H1 (cell line): ENCODE measurements around the gene CIBAR2. TPM values are rescaled to one million over a fixed set of nuclear protein-coding genes. Genes with fewer than 3 reads are reported as not detected.

Source experiments
- CTCF ChIA-PET: fragments of 300-600 bp; sonication (Branson Sonifier 250); formaldehyde crosslinking; loops from one replicate; lab custom pipeline; 2021; ENCODE audit not compliant: partially characterized antibody; lab: Charles Lee
- POLR2A ChIA-PET: fragments of 300-600 bp; sonication (Branson Sonifier 250); formaldehyde crosslinking; loops from one replicate; lab custom pipeline; 2021; ENCODE audit warnings: inconsistent platforms; ENCODE audit not compliant: partially characterized antibody; lab: Charles Lee
- DNase-seq, 2 experiments: peaks; one replicate each; pipeline versions ENCODE4 v3.0.0 to v3.0.0-alpha.2; 2010 to 2022; ENCODE audit warnings: low spot score in 2 of 2, low read depth in 1 of 2, mixed read lengths in 1 of 2
- FAIRE-seq: peaks from 2 replicates; lab custom pipeline; 2011; peaks lifted over from hg19 to GRCh38; lab: Jason Lieb, UNC
- H2AFZ ChIP-seq: 2 replicates; pipeline ENCODE4 v1.8.1; 2012; ENCODE audit warnings: low read length, inconsistent platforms
- H2AK5ac ChIP-seq: 2 replicates; pipeline ENCODE4 v1.6.1; 2013; ENCODE audit warnings: low read depth, low read length
- H2BK120ac ChIP-seq: replicated peaks from 2 replicates; pipeline ENCODE3; 2013; ENCODE audit warnings: low read depth, low read length, inconsistent platforms
- H2BK12ac ChIP-seq: 2 replicates; pipeline ENCODE4 v1.6.1; 2013; ENCODE audit warnings: low read depth, low read length
- H2BK15ac ChIP-seq: 2 replicates; pipeline ENCODE4 v1.6.1; 2013; ENCODE audit warnings: low read length
- H2BK20ac ChIP-seq: 2 replicates; pipeline ENCODE4 v1.6.1; 2013; ENCODE audit warnings: low read length
- H2BK5ac ChIP-seq: 2 replicates; pipeline ENCODE4 v1.6.1; 2013; ENCODE audit warnings: low read depth, low read length
- H3K14ac ChIP-seq: 2 replicates; pipeline ENCODE4 v1.6.1; 2013; ENCODE audit warnings: inconsistent platforms; ENCODE audit not compliant: insufficient read length
- H3K18ac ChIP-seq: 2 replicates; pipeline ENCODE4 v1.6.1; 2013; ENCODE audit warnings: low read length; ENCODE audit errors: extremely low read depth
- H3K23ac ChIP-seq: 2 replicates; pipeline ENCODE4 v1.6.1; 2013; ENCODE audit warnings: inconsistent platforms; ENCODE audit not compliant: insufficient read length
- H3K23me2 ChIP-seq: 2 replicates; pipeline ENCODE4 v1.6.1; 2013; ENCODE audit warnings: low read depth, low read length
- H3K27ac ChIP-seq: 2 replicates; pipeline ENCODE4 v1.6.1; 2011; ENCODE audit warnings: low read depth, low read length, inconsistent platforms
- H3K27me3 ChIP-seq, 4 experiments: replicated peaks in 1 of 4; 1 replicate in 1 of 4; 2 replicates in 3 of 4; pipeline versions ENCODE4 v1.6.1 to v1.8.1; 2011 to 2013; ENCODE audit warnings: low read length in 3 of 4, mild to moderate bottlenecking in 3 of 4, inconsistent platforms in 2 of 4, mixed read lengths in 2 of 4, moderate library complexity in 1 of 4; ENCODE audit not compliant: control insufficient read depth in 3 of 4, insufficient read depth in 3 of 4; ENCODE audit errors: extremely low read depth in 1 of 4
- H3K36me3 ChIP-seq, 4 experiments: 2 replicates each; pipeline versions ENCODE4 v1.6.1 to v1.8.1; 2011 to 2013; ENCODE audit warnings: mild to moderate bottlenecking in 4 of 4, low read length in 3 of 4, moderate library complexity in 2 of 4, control low read depth in 1 of 4, inconsistent platforms in 1 of 4; ENCODE audit not compliant: insufficient read depth in 4 of 4, control insufficient read depth in 2 of 4
- H3K4ac ChIP-seq: replicated peaks from 2 replicates; pipeline ENCODE3; 2013; ENCODE audit warnings: low read length, low read depth, mixed read lengths, inconsistent platforms; ENCODE audit not compliant: insufficient read length
- H3K4me1 ChIP-seq, 4 experiments: replicated peaks in 1 of 4; 1 replicate in 1 of 4; 2 replicates in 3 of 4; pipeline versions ENCODE4 v1.6.1 to v1.8.1; 2011 to 2013; ENCODE audit warnings: low read length in 3 of 4, inconsistent platforms in 2 of 4, mixed read lengths in 1 of 4; ENCODE audit not compliant: insufficient read depth in 4 of 4, control insufficient read depth in 3 of 4
- H3K4me2 ChIP-seq, 2 experiments: 2 replicates each; pipeline versions ENCODE4 v1.6.1 to v1.8.1; 2011 to 2013; ENCODE audit warnings: low read depth in 2 of 2, low read length in 2 of 2, control low read depth in 1 of 2, inconsistent platforms in 1 of 2, mild to moderate bottlenecking in 1 of 2; ENCODE audit not compliant: insufficient read depth in 1 of 2
- H3K4me3 ChIP-seq, 4 experiments: fragments of 200-600, 300-600 bp in 1 of 4; sonication (generic), shearing (Covaris generic), sonication (Bioruptor Twin) in 1 of 4; 2 replicates each; pipeline versions ENCODE4 v1.5.1 to v1.8.1; 2011 to 2016; ENCODE audit warnings: low read length in 4 of 4, low read depth in 3 of 4, control low read depth in 2 of 4, inconsistent platforms in 2 of 4, mild to moderate bottlenecking in 2 of 4, mixed read lengths in 1 of 4, moderate library complexity in 1 of 4; ENCODE audit not compliant: insufficient read depth in 2 of 4; ENCODE audit errors: extremely low read depth in 1 of 4
- H3K56ac ChIP-seq: replicated peaks from 2 replicates; pipeline ENCODE3; 2013; ENCODE audit warnings: low read depth, mild to moderate bottlenecking, mixed read lengths, low read length, inconsistent platforms; ENCODE audit not compliant: insufficient read length
- H3K79me1 ChIP-seq: 2 replicates; pipeline ENCODE4 v1.6.1; 2013; ENCODE audit warnings: low read depth, low read length, control low read depth
- H3K79me2 ChIP-seq, 2 experiments: 2 replicates each; pipeline versions ENCODE4 v1.6.1 to v1.8.1; 2012 to 2013; ENCODE audit warnings: low read length in 2 of 2, mild to moderate bottlenecking in 2 of 2, inconsistent platforms in 1 of 2; ENCODE audit not compliant: insufficient read depth in 2 of 2, control insufficient read depth in 1 of 2
- H3K9ac ChIP-seq, 4 experiments: replicated peaks in 1 of 4; 1 replicate in 1 of 4; 2 replicates in 3 of 4; pipeline versions ENCODE4 v1.6.1 to v1.8.1; 2011 to 2013; ENCODE audit warnings: low read depth in 3 of 4, low read length in 3 of 4, control low read depth in 2 of 4, mild to moderate bottlenecking in 2 of 4, moderate library complexity in 2 of 4, inconsistent platforms in 1 of 4; ENCODE audit errors: extremely low read depth in 1 of 4
- H3K9me3 ChIP-seq, 2 experiments: 2 replicates each; pipeline versions ENCODE4 v1.6.1 to v1.8.1; 2012 to 2013; ENCODE audit warnings: mild to moderate bottlenecking in 2 of 2, moderate library complexity in 2 of 2, control low read depth in 1 of 2, inconsistent platforms in 1 of 2, low read depth in 1 of 2, low read length in 1 of 2, mixed read lengths in 1 of 2; ENCODE audit not compliant: insufficient read depth in 2 of 2
- H4K20me1 ChIP-seq, 2 experiments: replicated peaks in 1 of 2; 2 replicates each; pipeline versions ENCODE3 to v1.8.1; 2011 to 2013; ENCODE audit warnings: inconsistent platforms in 2 of 2, low read length in 2 of 2, mild to moderate bottlenecking in 1 of 2; ENCODE audit not compliant: insufficient read depth in 2 of 2, control insufficient read depth in 1 of 2
- H4K5ac ChIP-seq: 2 replicates; pipeline ENCODE4 v1.6.1; 2013; ENCODE audit warnings: low read length, low read depth, mixed read lengths, inconsistent platforms; ENCODE audit not compliant: insufficient read length
- H4K8ac ChIP-seq: 2 replicates; pipeline ENCODE4 v1.8.0; 2013; ENCODE audit warnings: mild to moderate bottlenecking, moderate library complexity, low read length, inconsistent platforms; ENCODE audit not compliant: insufficient read depth; ENCODE audit errors: extremely low read depth
- H4K91ac ChIP-seq: replicated peaks from 2 replicates; pipeline ENCODE3; 2013; ENCODE audit warnings: low read length, mixed read lengths, inconsistent platforms; ENCODE audit not compliant: insufficient read length
- EP300 ChIP-seq, 2 experiments: IDR thresholded peaks; 1 replicate in 1 of 2; 2 replicates in 1 of 2; pipeline ENCODE4 v1.6.1; 2011 to 2012; ENCODE audit warnings: low read depth in 2 of 2, low read length in 2 of 2, mild to moderate bottlenecking in 2 of 2, borderline replicate concordance in 1 of 2, inconsistent platforms in 1 of 2, moderate library complexity in 1 of 2
- TAF1 ChIP-seq: IDR thresholded peaks from 2 replicates; pipeline ENCODE4 v1.6.1; 2011; ENCODE audit warnings: mild to moderate bottlenecking, low read depth, low read length
- WGBS, 2 experiments: shearing (Covaris generic) in 1 of 2; methylation state at CpG; one replicate each; pipeline versions ENCODE4 v1.1.6 to v1.1.7; 2013 to 2015; ENCODE audit warnings: low lambda C conversion rate in 2 of 2, mixed read lengths in 2 of 2, inconsistent platforms in 1 of 2, low coverage in 1 of 2, missing lambda C conversion rate in 1 of 2; ENCODE audit not compliant: insufficient replicate concordance in 2 of 2, insufficient coverage in 1 of 2, insufficient read length in 1 of 2; ENCODE audit errors: extremely low coverage in 1 of 2, missing lambda C conversion rate in 1 of 2; 5-methylcytosine and 5-hydroxymethylcytosine counted together
- polyA plus RNA-seq, 7 experiments: library from polyadenylated mRNA; depleted of rRNA in 3 of 7; stranded (reverse) in 5 of 7; unstranded in 2 of 7; fragments of >200 nt in 5 of 7; fragments of 200-250 nt in 2 of 7; gene quantifications; 1 replicate in 5 of 7; 2 replicates in 1 of 7; 4 replicates in 1 of 7; pipeline versions ENCODE4 v1.2.1 to v1.2.3, GENCODE V29; 2011 to 2013; ENCODE audit warnings: missing spikeins in 2 of 7, mixed read lengths in 2 of 7
- total RNA-seq: library from RNA; stranded (reverse); fragmentation: NEBNext Ultra II Directional; extraction: Animal tissue kit (Norgen Biotek cat#: 25700); gene quantifications from 2 replicates; pipeline ENCODE4 v1.2.1, GENCODE V29; 2021

The CIBAR2 gene
- total and polyA plus RNA-seq, 2 of the 8 experiments (the other 6 are each of a cell fraction or from before 2014, with no cell fraction given): 0.18 TPM; not detected in 1

DNA sequence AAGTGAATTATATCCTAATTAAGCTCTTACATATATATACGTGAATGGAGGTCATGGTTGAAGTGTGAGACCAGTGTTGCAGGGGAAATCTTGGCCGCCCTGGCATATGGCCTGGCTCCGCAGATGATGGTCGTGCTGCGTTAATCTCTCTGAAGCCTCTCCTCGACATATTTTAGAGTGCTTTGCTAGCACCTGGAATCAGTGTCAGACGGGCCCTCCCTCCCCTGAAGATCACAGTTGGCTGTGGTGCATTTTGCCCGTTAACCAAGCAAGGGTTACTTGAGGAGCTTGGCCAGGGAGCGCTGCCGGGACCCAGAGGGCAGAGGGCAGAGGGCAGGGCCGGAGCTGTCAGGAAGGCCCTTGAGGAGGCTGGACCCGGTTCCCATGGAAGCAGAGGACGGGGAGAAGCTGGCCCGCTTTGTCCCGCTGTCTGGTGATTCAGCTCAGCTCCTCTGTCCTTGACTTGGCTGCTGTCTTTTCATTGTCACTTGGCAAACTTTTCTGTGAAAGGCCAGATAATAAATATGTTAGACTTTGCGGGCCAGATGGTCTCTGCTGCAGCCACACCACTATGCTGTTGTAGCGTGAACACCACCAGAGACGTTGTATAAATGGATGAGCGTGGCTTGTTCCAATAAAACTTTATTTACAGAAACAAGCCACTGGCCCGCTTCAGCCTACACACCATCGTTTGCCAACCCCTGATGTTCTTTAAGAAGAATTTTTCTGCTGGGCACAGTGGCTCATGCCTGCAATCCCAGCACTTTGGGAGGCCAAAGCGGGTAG lies 32.3 kb downstream of the CIBAR2 start:
- no peak overlapping the region for H2BK5ac ChIP-seq
- H3K4me1 ChIP-seq: peaks cover 12 to 42% (median 28%) of the 10 kb centered on the region in 4 experiments
- TF ChIP-seq EP300 (IDR thresholded peaks at IDR 0.05; ENCODE audit: borderline replicate concordance in 1 of 2, low read depth in 2 of 2, low read length in 2 of 2): no peak
- no peak for TF ChIP-seq TAF1

More for the DNA sequence above, 32.3 kb downstream of the CIBAR2 start:
- Histone ChIP-seq H3K23me2 (peaks cover 7% of the 10 kb centered on the region; the same call in 1 of the 2 replicates), H4K91ac (no peak overlapping the region), H3K9me3 (no peaks in the 10 kb centered on the region), H2AK5ac (no peak overlapping the region), H4K5ac (no peak overlapping the region), H2AFZ (no peak overlapping the region), H3K18ac (no peak overlapping the region), H3K27me3 (peaks cover 1 to 54% (median 39%) of the 10 kb centered on the region in 4 experiments), H2BK20ac (no peak overlapping the region), H3K14ac (no peak overlapping the region), H3K23ac (no peak overlapping the region), H3K4me3 (no peak overlapping the region), H3K79me1 (no peaks in the 10 kb centered on the region), H2BK15ac (peak overlapping the region; percentile 31; the same call in 1 of the 2 replicates), H3K4me2 (no peak overlapping the region), H2BK120ac (no peak overlapping the region), H3K56ac (no peak overlapping the region), H4K8ac (no peak overlapping the region), H3K36me3 (peaks cover 0 to 3% (median 0%) of the 10 kb centered on the region in 4 experiments; a peak in 1 of 8 replicates), H3K4ac (no peak overlapping the region), H4K20me1 (no peaks in the 10 kb centered on the region), H3K27ac (no peak overlapping the region), H3K9ac (no peak overlapping the region), H3K79me2 (no peaks in the 10 kb centered on the region), H2BK12ac (0 out of 2 replicates have a peak overlapping the region, but pooled peaks have one; percentile 17)
- ChIA-PET POLR2A (interaction anchor here (1.2 kb wide), 1 partner anchor 52 kb away, joined by 3 read pairs; the partner anchor contains the start of gene KIAA0513), CTCF (interaction anchor here (0.6 to 4.8 kb wide), 5 partner anchors 8 to 156 kb away, joined by 3 to 37 read pairs (median 4); no protein-coding TSS in a partner anchor)
- no peak for FAIRE-seq
- WGBS, 2 experiments: 89% methylated on average over 22 of the region's 22 CpGs; no CpG with 5 or more reads in 1 of the 2 experiments
- DNase-seq: no peak
